Stimulated activated CD8-positive, alpha-beta memory T cell treated with anti-CD3 and anti-CD28 coated beads, Interleukin-12 subunit alpha, Interleukin-12 subunit beta, amount 100 ng/mL, for 24 hours (primary cell): ENCODE data around the gene NACAD.
"Not testable (repeated sequence)": the region's sequence is repeated elsewhere in the genome, so short reads cannot be mapped to it uniquely, and the experiment has no call there.

ENCODE experiments used
- DNase-seq: peaks from one replicate; pipeline ENCODE4 v3.0.0-alpha.2; 2020; ENCODE audit errors: extremely low read depth

Gene NACAD

GRCh38 chr7:45114257-45114656, 25.5 kb upstream of the NACAD start:
- not testable (repeated sequence) for DNase-seq

- no peak for DNase-seq
Measured at GRCh38 chr7:45112648-45113047, 23.9 kb upstream of the NACAD start.

- peak; percentile 87 for DNase-seq
Measured at GRCh38 chr7:45111298-45112223, 22.8 kb upstream of the NACAD start, which contains the start of gene TBRG4. TBRG4 (minus strand) TSS chr7:45111697; CDS start chr7:45109237, 2,460 bp downstream.

GRCh38 chr7:45108863-45109262, 20.1 kb upstream of the NACAD start:
- DNase-seq, result no peak

GRCh38 chr7:45107356-45107755, 18.6 kb upstream of the NACAD start:
- no peak for DNase-seq

- no peak for DNase-seq
Measured at GRCh38 chr7:45106820-45107219, 18.1 kb upstream of the NACAD start.

- no peak for DNase-seq
Measured at GRCh38 chr7:45105588-45106188, 16.9 kb upstream of the NACAD start.

- no peak for DNase-seq
Measured at GRCh38 chr7:45104844-45105587, 16.2 kb upstream of the NACAD start.

GRCh38 chr7:45103958-45104843, 15.4 kb upstream of the NACAD start:
- no peak for DNase-seq

GRCh38 chr7:45102785-45103712, 14.3 kb upstream of the NACAD start:
- DNase-seq, result no peak

GRCh38 chr7:45101748-45102147, 13.0 kb upstream of the NACAD start:
- DNase-seq, result no peak

GRCh38 chr7:45100761-45101480, 12.2 kb upstream of the NACAD start:
- no peak for DNase-seq

GRCh38 chr7:45099891-45100760, 11.4 kb upstream of the NACAD start:
- no peak for DNase-seq

- DNase-seq, result no peak
Measured at GRCh38 chr7:45098983-45099839, 10.4 kb upstream of the NACAD start.

- DNase-seq, result no peak
Measured at GRCh38 chr7:45092931-45093235, 4.1 kb upstream of the NACAD start.

GRCh38 chr7:45092100-45092930, 3.5 kb upstream of the NACAD start:
- no peak for DNase-seq

GRCh38 chr7:45089341-45089891, 647 bp upstream of the NACAD start:
- DNase-seq, result no peak
